Activated naive CD4-positive, alpha-beta T cell treated with anti-CD3 and anti-CD28 coated beads, Interleukin-2, amount 50 U/mL, for 24 hours (primary cell): Measurements from ENCODE around the gene BTBD10.
"Not testable (repeated sequence)": the region's sequence is repeated elsewhere in the genome, so short reads cannot be mapped to it uniquely, and the experiment has no call there.

Experiments used
- H3K27ac Mint-ChIP-seq: one replicate; pipeline ENCODE4 v1.8.0; 2021; ENCODE audit warnings: mild to moderate bottlenecking, mixed read lengths
- H3K27me3 Mint-ChIP-seq: one replicate; pipeline ENCODE4 v1.8.0; 2021; ENCODE audit warnings: mixed read lengths
- H3K36me3 Mint-ChIP-seq: one replicate; pipeline ENCODE4 v1.8.0; 2021; ENCODE audit warnings: mixed read lengths
- H3K4me1 Mint-ChIP-seq: one replicate; pipeline ENCODE4 v1.8.0; 2021; ENCODE audit warnings: mixed read lengths
- H3K4me3 Mint-ChIP-seq: one replicate; pipeline ENCODE4 v1.8.0; 2021; ENCODE audit warnings: mild to moderate bottlenecking, mixed read lengths
- H3K9me3 Mint-ChIP-seq: one replicate; pipeline ENCODE4 v1.8.0; 2021; ENCODE audit warnings: mixed read lengths

The BTBD10 gene

GRCh38 chr11:13415201-13415600, 47.8 kb downstream of the BTBD10 start:
- H3K4me3 Mint-ChIP-seq = no peak overlapping the region
- H3K36me3 Mint-ChIP-seq = peaks cover 22% of the 10 kb centered on the region
- no peaks in the 10 kb centered on the region for H3K9me3 Mint-ChIP-seq
- H3K4me1 Mint-ChIP-seq = no peaks in the 10 kb centered on the region
- H3K27ac Mint-ChIP-seq = no peak overlapping the region
- no peaks in the 10 kb centered on the region for H3K27me3 Mint-ChIP-seq

- Mint-ChIP-seq H3K36me3 (peaks cover 34% of the 10 kb centered on the region), H3K27ac (no peak overlapping the region), H3K9me3 (no peaks in the 10 kb centered on the region), H3K4me1 (no peaks in the 10 kb centered on the region), H3K4me3 (no peak overlapping the region), H3K27me3 (no peaks in the 10 kb centered on the region)
Observed at GRCh38 chr11:13405220-13405619, 57.8 kb downstream of the BTBD10 start.

GRCh38 chr11:13398335-13398734, 64.7 kb downstream of the BTBD10 start:
- H3K27ac Mint-ChIP-seq, H3K4me1 Mint-ChIP-seq, H3K9me3 Mint-ChIP-seq, H3K27me3 Mint-ChIP-seq, H3K4me3 Mint-ChIP-seq: not testable (repeated sequence)
- peaks cover 24% of the 10 kb centered on the region for H3K36me3 Mint-ChIP-seq

- Mint-ChIP-seq H3K4me3 (no peak overlapping the region), H3K9me3 (no peaks in the 10 kb centered on the region), H3K27ac (peak overlapping the region; percentile 20), H3K27me3 (no peaks in the 10 kb centered on the region), H3K36me3 (peaks cover 7% of the 10 kb centered on the region), H3K4me1 (no peaks in the 10 kb centered on the region)
Observed at GRCh38 chr11:13391217-13391616, 71.8 kb downstream of the BTBD10 start.

- H3K4me3 Mint-ChIP-seq = no peak overlapping the region
- H3K27ac Mint-ChIP-seq = peak overlapping the region; percentile 60
- peaks cover 3% of the 10 kb centered on the region for H3K4me1 Mint-ChIP-seq
- H3K9me3 Mint-ChIP-seq = no peaks in the 10 kb centered on the region
- H3K36me3 Mint-ChIP-seq = peaks cover 7% of the 10 kb centered on the region
- no peaks in the 10 kb centered on the region for H3K27me3 Mint-ChIP-seq
Observed at GRCh38 chr11:13388741-13389140, 74.3 kb downstream of the BTBD10 start.

GRCh38 chr11:13386567-13386966, 76.5 kb downstream of the BTBD10 start:
- H3K4me1 Mint-ChIP-seq = peaks cover 3% of the 10 kb centered on the region
- H3K4me3 Mint-ChIP-seq = no peak overlapping the region
- no peaks in the 10 kb centered on the region for H3K27me3 Mint-ChIP-seq
- no peaks in the 10 kb centered on the region for H3K9me3 Mint-ChIP-seq
- peak overlapping the region; percentile 32 for H3K27ac Mint-ChIP-seq
- H3K36me3 Mint-ChIP-seq = peaks cover 6% of the 10 kb centered on the region

GRCh38 chr11:13384908-13385640, 77.9 kb downstream of the BTBD10 start:
- Mint-ChIP-seq H3K27ac (peak overlapping the region; percentile 91), H3K4me1 (peaks cover 3% of the 10 kb centered on the region), H3K36me3 (peaks cover 9% of the 10 kb centered on the region), H3K4me3 (no peak overlapping the region), H3K27me3 (no peaks in the 10 kb centered on the region), H3K9me3 (no peaks in the 10 kb centered on the region)

GRCh38 chr11:13382751-13383150, 80.3 kb downstream of the BTBD10 start:
- H3K9me3 Mint-ChIP-seq = no peaks in the 10 kb centered on the region
- H3K27ac Mint-ChIP-seq = peak overlapping the region; percentile 10
- H3K4me3 Mint-ChIP-seq = no peak overlapping the region
- H3K4me1 Mint-ChIP-seq = peaks cover 3% of the 10 kb centered on the region
- peaks cover 4% of the 10 kb centered on the region for H3K36me3 Mint-ChIP-seq
- no peaks in the 10 kb centered on the region for H3K27me3 Mint-ChIP-seq

GRCh38 chr11:13380731-13381130, 82.3 kb downstream of the BTBD10 start:
- H3K4me3 Mint-ChIP-seq = no peak overlapping the region
- peaks cover 3% of the 10 kb centered on the region for H3K4me1 Mint-ChIP-seq
- no peaks in the 10 kb centered on the region for H3K9me3 Mint-ChIP-seq
- H3K36me3 Mint-ChIP-seq = peaks cover 12% of the 10 kb centered on the region
- H3K27me3 Mint-ChIP-seq = no peaks in the 10 kb centered on the region
- H3K27ac Mint-ChIP-seq = no peak overlapping the region

GRCh38 chr11:13378316-13378715, 84.7 kb downstream of the BTBD10 start:
- Mint-ChIP-seq H3K9me3 (no peaks in the 10 kb centered on the region), H3K36me3 (peaks cover 18% of the 10 kb centered on the region), H3K4me3 (no peak overlapping the region), H3K27me3 (no peaks in the 10 kb centered on the region), H3K27ac (no peak overlapping the region), H3K4me1 (no peaks in the 10 kb centered on the region)

GRCh38 chr11:13376838-13377237, 86.2 kb downstream of the BTBD10 start:
- Mint-ChIP-seq H3K36me3 (peaks cover 18% of the 10 kb centered on the region), H3K4me1 (no peaks in the 10 kb centered on the region), H3K27ac (peak overlapping the region; percentile 36), H3K4me3 (no peak overlapping the region), H3K27me3 (no peaks in the 10 kb centered on the region), H3K9me3 (no peaks in the 10 kb centered on the region)

GRCh38 chr11:13376402-13376801, 86.6 kb downstream of the BTBD10 start:
- H3K9me3 Mint-ChIP-seq = no peaks in the 10 kb centered on the region
- H3K27me3 Mint-ChIP-seq = no peaks in the 10 kb centered on the region
- H3K36me3 Mint-ChIP-seq = peaks cover 18% of the 10 kb centered on the region
- no peak overlapping the region for H3K27ac Mint-ChIP-seq
- no peaks in the 10 kb centered on the region for H3K4me1 Mint-ChIP-seq
- no peak overlapping the region for H3K4me3 Mint-ChIP-seq

- no peak overlapping the region for H3K27ac Mint-ChIP-seq
- no peaks in the 10 kb centered on the region for H3K4me1 Mint-ChIP-seq
- H3K36me3 Mint-ChIP-seq = peaks cover 15% of the 10 kb centered on the region
- H3K4me3 Mint-ChIP-seq = no peak overlapping the region
- H3K27me3 Mint-ChIP-seq = no peaks in the 10 kb centered on the region
- no peaks in the 10 kb centered on the region for H3K9me3 Mint-ChIP-seq
Observed at GRCh38 chr11:13375798-13376197, 87.2 kb downstream of the BTBD10 start.

GRCh38 chr11:13373216-13373615, 89.8 kb downstream of the BTBD10 start:
- H3K4me3 Mint-ChIP-seq = no peak overlapping the region
- no peaks in the 10 kb centered on the region for H3K9me3 Mint-ChIP-seq
- no peaks in the 10 kb centered on the region for H3K27me3 Mint-ChIP-seq
- H3K36me3 Mint-ChIP-seq = peaks cover 19% of the 10 kb centered on the region
- H3K4me1 Mint-ChIP-seq = no peaks in the 10 kb centered on the region
- H3K27ac Mint-ChIP-seq = no peak overlapping the region

GRCh38 chr11:13368041-13368446, 95.0 kb downstream of the BTBD10 start:
- no peak overlapping the region for H3K4me3 Mint-ChIP-seq
- H3K27me3 Mint-ChIP-seq = no peaks in the 10 kb centered on the region
- H3K27ac Mint-ChIP-seq = peak overlapping the region; percentile 66
- no peaks in the 10 kb centered on the region for H3K4me1 Mint-ChIP-seq
- H3K9me3 Mint-ChIP-seq = no peaks in the 10 kb centered on the region
- peaks cover 8% of the 10 kb centered on the region for H3K36me3 Mint-ChIP-seq

GRCh38 chr11:13367115-13367514, 95.9 kb downstream of the BTBD10 start:
- Mint-ChIP-seq H3K4me1 (no peaks in the 10 kb centered on the region), H3K27ac (no peak overlapping the region), H3K27me3 (no peaks in the 10 kb centered on the region), H3K9me3 (no peaks in the 10 kb centered on the region), H3K36me3 (peaks cover 8% of the 10 kb centered on the region), H3K4me3 (no peak overlapping the region)
